ENCODE data around the gene ARAP2.

DNA sequence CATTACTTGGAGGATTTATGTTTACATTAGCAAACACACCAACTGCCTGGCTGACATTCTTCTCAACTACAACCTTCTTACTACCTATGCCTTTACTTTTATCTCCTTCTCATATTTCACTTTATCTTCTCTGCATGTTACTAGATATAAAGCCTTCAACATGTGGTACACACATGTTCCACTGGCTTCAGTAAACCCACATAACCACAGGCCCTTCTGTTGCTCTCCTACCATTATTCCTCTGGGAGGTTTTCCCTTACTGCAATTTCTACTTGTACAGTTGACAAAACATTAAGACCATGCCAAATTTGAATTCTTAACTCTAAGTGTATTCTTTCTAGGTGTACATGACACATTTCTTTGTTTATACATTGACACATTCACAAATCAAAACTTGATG is 133.1 kb downstream of the ARAP2 start:
- TF ChIP-seq TAF1 (IDR thresholded peaks at IDR 0.05; ENCODE audit: borderline replicate concordance, insufficient read depth, low read length), result no peak
- TF ChIP-seq POLR2AphosphoS5 (IDR thresholded peaks at IDR 0.05; ENCODE audit: low read depth, low read length), result no peak
- TF ChIP-seq, protein P1, sequence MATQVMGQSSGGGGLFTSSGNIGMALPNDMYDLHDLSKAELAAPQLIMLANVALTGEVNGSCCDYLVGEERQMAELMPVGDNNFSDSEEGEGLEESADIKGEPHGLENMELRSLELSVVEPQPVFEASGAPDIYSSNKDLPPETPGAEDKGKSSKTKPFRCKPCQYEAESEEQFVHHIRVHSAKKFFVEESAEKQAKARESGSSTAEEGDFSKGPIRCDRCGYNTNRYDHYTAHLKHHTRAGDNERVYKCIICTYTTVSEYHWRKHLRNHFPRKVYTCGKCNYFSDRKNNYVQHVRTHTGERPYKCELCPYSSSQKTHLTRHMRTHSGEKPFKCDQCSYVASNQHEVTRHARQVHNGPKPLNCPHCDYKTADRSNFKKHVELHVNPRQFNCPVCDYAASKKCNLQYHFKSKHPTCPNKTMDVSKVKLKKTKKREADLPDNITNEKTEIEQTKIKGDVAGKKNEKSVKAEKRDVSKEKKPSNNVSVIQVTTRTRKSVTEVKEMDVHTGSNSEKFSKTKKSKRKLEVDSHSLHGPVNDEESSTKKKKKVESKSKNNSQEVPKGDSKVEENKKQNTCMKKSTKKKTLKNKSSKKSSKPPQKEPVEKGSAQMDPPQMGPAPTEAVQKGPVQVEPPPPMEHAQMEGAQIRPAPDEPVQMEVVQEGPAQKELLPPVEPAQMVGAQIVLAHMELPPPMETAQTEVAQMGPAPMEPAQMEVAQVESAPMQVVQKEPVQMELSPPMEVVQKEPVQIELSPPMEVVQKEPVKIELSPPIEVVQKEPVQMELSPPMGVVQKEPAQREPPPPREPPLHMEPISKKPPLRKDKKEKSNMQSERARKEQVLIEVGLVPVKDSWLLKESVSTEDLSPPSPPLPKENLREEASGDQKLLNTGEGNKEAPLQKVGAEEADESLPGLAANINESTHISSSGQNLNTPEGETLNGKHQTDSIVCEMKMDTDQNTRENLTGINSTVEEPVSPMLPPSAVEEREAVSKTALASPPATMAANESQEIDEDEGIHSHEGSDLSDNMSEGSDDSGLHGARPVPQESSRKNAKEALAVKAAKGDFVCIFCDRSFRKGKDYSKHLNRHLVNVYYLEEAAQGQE (IDR thresholded peaks at IDR 0.05; ENCODE audit: insufficient read depth in 1 of 2, low read depth in 2 of 2, low read length in 2 of 2), result no peak
- TF ChIP-seq SIN3A (IDR thresholded peaks at IDR 0.05; ENCODE audit: borderline replicate concordance, insufficient read depth, low read length), result no peak

Measured in PFSK-1 (cell line).